SH-SY5Y (cell line): ENCODE measurements around the gene UCHL1.

ENCODE experiments used
- GATA2 ChIP-seq: IDR thresholded peaks from 2 replicates; pipeline ENCODE4 v1.6.1; 2011; ENCODE audit warnings: mild to moderate bottlenecking, low read depth, low read length
- GATA3 ChIP-seq: IDR thresholded peaks from 2 replicates; pipeline ENCODE4 v1.6.1; 2011; ENCODE audit warnings: low read depth, mild to moderate bottlenecking, low read length, moderate library complexity

GRCh38 chr4:41304221-41304620, 47.5 kb downstream of the UCHL1 start:
- TF ChIP-seq GATA2 (no peak), GATA3 (no peak)
